Activated CD8-positive, alpha-beta memory T cell treated with anti-CD3 and anti-CD28 coated beads, Interleukin-2, amount 50 U/mL, for 24 hours (primary cell): ENCODE results near the gene PTPRN2.

Experiments
- DNase-seq: peaks from one replicate; pipeline ENCODE4 v3.0.0-alpha.2; 2020; ENCODE audit errors: extremely low read depth

The PTPRN2 gene

GRCh38 chr7:158602905-158603772, 15.5 kb upstream of the PTPRN2 start:
- DNase-seq: no peak

GRCh38 chr7:158602041-158602440, 14.4 kb upstream of the PTPRN2 start:
- DNase-seq: no peak

- DNase-seq: no peak
Measured at GRCh38 chr7:158601090-158601489, 13.5 kb upstream of the PTPRN2 start.

DNA sequence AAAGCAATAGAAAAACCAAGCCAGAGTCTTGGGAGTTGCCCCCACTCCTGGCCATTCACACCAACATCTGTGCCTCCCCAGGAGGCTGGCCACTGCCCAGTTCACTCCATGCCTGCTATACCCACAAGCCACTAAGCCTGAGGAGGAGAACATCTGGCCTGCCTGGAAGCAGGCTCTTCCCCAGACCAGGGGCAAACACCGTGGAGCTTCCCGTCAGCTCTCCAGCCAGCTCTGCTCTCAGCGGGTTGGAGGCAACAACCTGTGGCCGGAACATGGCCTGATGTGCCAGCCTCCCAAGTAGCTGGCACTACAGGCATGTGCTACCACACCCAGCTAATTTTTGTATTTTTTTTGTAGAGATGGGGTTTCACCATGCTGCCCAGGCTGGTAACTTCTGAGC, 9.1 kb upstream of the PTPRN2 start:
- no peak for DNase-seq

DNA sequence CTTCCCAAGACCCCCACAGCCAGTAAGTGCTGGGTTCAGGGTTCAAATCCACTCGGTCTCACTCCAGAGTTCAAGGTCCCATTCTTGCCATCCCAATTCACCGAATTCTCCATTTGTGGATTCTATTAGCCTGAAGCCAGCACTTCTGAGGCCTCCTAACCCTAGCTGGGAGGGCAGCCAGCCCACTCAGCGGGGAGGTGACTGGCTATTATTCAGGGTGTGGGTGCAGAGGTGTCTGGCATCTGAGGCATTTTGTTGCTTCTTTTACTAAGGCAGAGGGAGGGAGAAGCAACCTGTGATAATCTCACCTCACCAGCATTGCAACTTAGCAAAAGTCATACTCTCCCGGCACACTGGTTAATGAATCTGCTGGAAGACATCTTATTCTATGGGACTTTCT, 8.7 kb upstream of the PTPRN2 start:
- DNase-seq: no peak

DNA sequence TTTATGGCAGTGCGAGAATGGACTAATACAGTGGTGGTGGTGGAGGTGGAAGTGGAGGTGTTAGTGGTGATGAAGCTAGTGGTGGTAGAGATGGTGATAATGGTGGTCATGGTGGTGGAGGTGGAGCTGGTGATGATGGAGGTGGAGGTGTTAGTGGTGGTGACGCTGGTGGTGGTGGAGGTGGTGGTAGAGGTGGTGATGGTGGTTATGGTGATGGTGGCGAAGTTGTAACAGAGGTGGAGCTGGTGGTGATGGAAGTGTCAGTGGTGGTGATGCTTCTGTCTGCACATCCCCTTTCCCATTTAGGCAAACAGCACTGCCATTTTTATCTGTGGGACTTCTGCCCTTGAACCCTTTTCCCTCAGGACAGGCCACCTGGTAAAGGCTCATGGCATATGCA, 7.4 kb upstream of the PTPRN2 start:
- no peak for DNase-seq

DNA sequence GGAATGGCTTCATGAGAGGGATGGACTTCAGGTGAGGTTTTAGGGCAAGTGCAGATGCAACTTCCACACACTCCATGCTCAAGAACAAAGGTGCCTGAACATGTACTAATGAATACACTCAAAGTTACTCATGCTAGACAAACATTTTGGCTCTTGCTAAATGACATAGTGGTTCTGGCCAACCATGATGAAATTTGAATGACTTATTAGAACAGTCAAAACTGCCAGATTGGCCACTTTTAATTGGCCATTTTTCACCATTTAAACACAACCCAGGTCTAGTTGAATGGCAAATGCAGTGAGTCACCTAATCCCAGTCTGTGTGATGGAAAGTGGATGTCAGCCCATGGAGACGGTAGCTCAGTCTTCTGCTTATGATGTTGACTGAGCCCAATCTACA, 4.9 kb upstream of the PTPRN2 start:
- no peak for DNase-seq

DNA sequence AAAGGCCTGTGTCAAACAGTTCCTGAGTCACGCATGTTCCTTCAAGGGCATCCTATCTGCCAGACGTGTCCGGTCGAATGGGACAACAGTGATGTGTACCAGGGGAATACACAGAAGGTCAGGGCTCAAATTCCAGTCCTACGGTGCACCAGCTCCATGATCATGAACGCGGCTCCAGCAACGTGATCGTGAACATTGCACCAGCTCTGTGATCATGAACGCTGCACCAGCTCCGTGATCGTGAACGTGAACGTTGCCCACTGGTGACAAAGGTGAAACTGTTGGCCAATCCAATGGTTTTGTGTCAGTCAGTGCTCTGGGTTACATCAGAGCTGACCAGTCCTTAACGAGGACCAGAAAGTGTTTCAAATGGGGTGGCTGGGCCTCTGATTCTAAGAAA, 4.3 kb upstream of the PTPRN2 start:
- no peak for DNase-seq

- DNase-seq: no peak
Measured at GRCh38 chr7:158590181-158590530, 2.5 kb upstream of the PTPRN2 start.

DNA sequence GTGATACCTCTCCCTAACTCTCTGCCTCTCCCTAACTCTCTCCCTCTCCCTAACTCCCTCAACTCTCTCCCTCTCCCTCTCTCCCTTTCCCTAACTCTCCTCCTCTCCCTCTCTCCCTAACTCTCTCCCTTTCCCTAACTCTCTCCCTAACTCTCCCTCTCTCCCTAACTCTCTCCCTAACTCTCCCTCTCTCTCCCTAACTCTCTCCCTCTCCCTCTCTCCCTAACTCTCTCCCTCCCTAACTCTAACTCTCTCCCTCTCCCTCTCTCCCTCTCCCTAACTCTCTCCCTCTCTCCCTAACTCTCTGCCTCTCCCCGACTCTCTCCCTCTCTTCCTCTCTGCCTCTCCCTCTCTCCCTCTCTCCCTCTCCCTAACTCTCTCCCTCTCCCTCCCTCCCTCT, 2.0 kb upstream of the PTPRN2 start:
- no peak for DNase-seq

DNA sequence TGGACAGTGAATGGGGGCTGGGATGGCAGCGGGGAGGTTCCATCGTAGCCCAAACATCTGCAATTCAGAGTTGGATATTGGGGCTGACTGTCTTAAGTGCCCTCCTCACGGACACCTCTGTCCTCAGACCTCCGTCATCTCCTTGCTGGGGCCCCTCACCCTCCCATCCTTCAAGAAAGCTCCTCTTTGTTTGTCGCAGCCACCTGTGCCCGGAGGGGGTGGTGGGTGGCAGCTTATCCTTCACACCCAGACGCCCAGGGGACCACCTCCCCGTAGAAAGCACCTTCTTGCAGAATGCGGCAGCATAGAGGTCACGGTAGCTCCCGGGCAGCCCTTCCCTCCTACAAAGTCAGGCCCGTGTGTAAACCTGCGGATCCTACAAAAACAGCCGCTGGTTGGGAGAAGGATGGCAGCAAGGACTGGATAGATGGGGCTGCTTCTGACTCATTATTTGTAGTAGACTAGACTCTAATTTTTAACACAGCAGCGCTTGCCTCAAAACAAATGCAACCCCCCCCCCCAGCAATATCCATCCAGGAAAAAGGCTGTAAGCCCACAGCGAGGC, 1.3 kb upstream of the PTPRN2 start:
- DNase-seq: no peak

DNA sequence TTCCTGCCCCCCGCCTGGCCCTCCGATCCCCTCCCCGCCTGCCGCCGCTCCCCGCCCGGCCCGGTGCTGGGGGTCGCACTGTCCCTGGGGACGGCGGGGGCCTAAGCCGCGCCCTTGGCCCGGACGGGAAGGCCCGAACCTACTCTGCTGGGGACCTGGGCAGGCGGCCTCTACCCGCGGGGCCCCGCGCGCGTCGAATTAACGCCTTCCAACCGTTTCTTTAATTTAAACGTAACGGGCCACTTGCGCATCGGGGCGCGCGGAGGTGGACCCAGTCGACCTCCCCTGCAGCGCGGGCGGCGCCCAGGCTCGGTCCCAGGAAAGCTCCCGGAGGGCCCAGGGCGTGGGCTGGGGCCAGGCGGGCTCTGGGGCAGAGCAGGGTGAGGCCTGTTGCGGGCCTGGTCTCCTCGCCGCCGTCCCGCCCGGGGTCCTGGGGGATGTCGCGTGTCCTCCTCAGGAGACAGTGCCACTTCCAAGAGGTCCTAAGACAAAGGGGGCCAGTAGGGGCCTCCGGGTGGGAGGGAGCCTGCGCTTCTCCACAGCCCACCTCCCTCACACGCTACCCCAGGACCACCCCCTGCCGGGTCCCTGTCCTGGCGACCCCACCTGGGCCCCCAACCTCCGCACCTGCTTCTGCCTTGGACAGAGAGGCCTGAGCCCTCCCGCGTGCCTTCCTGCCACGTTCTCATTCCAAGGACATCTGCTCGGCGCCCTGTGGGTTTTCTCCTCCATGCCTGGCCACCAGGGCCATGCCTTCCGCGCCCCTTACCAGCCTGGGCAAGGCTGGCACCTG, 658 bp upstream of the PTPRN2 start:
- DNase-seq: no peak

GRCh38 chr7:158586499-158587161, 993 bp downstream of the PTPRN2 start:
- DNase-seq: no peak

DNA sequence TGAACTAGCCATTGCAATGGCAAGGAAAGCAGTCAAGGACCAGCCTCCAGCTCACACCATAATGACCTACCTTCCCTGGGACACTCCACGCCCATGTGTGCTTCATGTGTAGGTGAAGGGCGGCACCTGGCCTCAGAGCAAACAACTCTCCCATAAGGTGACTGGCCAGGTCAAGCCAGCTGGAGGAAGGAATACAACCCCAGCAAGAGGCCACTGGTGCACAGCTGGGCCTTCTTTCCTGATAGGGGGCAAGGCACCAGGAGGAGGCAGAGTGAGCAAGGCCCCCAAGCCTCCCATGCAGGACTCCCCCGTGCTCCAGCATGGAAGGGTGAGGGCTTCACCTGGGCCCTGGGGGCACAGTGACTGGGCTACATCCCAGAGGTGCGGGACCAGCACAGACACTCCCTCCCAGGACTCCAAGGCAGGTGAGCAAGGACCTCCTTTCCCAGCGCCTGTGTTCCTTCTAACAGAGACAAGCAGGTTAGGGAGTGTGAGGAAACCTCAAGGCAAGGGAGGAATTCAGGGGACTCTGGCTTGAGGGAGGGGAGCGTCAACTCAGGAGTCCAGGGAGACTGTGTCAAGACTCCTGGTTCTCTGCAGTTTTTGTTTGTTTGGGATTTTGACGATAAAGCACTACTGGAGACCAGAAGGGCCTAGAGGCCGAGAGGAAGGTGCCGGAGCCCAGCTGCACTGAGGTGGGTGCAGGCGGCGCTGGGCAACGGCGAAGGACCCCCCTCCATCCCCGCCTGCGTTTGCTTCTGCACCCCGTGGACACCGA, 1.7 kb downstream of the PTPRN2 start:
- DNase-seq: no peak

GRCh38 chr7:158584407-158584806, 3.2 kb downstream of the PTPRN2 start:
- DNase-seq: no peak

GRCh38 chr7:158583810-158584209, 3.8 kb downstream of the PTPRN2 start:
- DNase-seq: no peak

GRCh38 chr7:158583143-158583542, 4.5 kb downstream of the PTPRN2 start:
- DNase-seq: no peak

DNA sequence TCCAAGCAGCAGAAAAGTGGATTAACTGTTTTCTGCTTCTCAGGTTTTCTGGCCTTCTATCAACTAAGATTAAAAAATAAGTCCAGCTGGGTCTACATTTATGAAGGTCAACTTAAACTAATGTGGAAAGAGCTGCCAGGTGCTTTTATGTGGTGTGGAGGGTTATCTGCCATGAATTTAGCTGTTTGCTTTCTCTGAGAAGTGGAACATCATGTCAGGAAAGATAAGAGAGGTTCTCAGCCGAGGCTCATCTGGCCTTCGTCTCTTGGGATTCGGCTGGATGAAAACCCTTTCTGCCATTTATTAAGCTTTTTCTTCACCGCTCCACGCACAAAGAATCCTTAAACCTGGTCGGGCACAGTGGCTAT, 5.5 kb downstream of the PTPRN2 start:
- no peak for DNase-seq

DNA sequence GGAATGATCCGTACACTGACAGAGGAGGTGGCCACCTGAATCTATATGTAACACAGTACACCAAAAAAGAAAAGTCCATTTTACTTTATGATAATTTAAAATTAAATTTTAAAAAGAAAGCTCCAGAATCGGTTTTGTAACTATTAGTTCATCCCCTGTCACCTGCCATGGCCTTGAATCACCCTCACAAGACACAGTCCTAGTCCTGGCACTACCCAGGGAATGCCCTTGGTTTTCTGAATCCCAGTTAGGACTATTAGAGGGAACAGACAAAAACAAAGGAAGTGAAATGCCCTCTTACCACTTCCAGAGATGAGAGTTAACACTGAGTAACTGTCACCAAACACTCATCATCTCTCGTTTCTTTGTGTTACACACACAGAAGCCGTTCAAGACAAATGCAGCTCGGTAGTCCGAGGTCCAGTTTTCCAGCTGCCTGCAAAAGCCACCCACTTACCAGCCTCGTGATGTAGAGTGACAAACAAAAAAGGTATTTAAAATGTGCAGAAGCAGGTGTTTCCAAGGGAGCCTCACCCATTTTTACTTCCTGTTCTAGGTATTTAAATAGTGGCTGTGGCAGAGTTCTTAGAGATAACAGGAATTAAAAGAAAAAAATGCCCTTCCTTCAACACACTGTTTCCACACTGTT, 6.1 kb downstream of the PTPRN2 start:
- no peak for DNase-seq

DNA sequence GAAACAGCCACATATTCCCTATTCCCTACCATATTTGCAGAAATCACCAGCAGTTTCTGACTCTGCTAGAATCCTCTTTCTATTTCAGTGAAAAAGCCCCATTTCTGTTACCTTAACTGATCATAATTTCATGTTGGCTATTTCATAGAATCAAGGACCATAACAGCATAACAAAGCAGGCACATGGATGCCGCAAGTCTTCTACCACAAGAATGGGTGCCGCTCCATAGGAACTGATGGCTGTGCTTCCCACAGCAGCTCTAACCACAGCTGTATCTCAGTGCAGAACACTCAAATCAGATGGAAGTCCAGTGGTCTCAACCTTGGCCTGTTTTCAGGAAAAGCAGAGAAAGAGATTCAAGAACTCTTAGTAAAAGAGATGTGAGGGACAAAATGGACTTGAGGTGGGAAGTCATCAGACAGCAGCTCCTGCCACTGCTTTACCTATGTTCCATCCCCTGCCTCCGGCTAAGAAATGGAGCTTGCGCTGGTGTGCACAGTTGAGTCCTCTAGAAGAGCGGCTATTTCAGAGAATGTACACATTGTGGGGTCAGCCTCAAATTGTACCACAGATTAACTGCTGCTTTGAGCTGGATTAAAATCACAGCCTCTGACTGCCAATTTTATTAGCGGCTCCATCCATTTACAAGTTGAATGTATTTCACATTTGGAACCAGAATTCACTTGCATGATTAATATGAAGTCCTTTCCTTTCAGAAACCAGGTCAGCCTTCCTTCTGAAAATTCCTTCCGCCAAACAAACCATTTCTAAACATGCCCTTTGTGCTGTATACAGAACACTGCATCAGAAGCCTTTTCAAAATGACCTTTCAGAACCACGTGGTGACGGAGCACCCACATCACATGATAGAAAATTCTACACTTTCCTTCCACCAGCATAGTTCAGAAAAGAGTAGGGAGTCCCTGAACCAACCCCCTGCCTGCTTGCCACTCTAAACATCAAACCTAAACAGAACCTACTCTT, 7.7 kb downstream of the PTPRN2 start:
- DNase-seq: no peak
